Measurements from ENCODE around the gene CD48. TPM values are rescaled to one million over a fixed set of nuclear protein-coding genes. Genes with fewer than 3 reads are reported as not detected.

Gene CD48
- total RNA-seq, 1 experiment from 2014 or later, result not detected

DNA sequence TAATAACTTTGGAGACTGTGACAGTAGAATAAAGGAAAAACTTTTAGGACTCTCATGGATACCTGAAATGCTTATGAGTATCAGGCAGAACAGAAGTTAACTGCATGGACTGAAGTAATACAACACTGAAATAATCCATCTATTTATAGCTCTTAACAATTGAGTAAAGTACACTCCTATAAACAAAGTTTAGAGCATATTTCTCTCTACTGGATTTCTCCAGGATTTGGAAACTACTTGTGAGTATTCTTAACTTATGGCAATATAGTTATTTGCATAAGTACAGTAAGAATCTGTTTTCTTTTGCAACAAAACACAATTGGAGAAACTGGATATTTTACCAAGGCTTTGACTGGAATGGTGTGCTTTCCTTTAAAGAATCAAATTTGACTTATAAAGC is 9.9 kb upstream of the CD48 start:
- no peaks in the 10 kb centered on the region for H3K9me3 ChIP-seq (ENCODE audit: low read depth, low read length, poor library complexity, severe bottlenecking)
- no peak for TF ChIP-seq EZH2 (IDR thresholded peaks at IDR 0.05; ENCODE audit: borderline replicate concordance, low read depth, low read length, poor library complexity, severe bottlenecking)
- TF ChIP-seq CTCF (conservative IDR thresholded peaks at IDR 0.05; ENCODE audit: low read depth, low read length), result no peak
- intact Hi-C loops (cut with micrococcal nuclease; ENCODE audit: unreplicated experiment), result loop anchor here (10.0 kb wide), 1 partner anchor 373 kb away; the partner anchor contains the start of gene KLHDC9
- no peaks in the 10 kb centered on the region for H3K4me1 ChIP-seq (ENCODE audit: insufficient read depth, low read length, poor library complexity, severe bottlenecking)
- H3K27me3 ChIP-seq (replicated peaks; ENCODE audit: insufficient read depth, low read depth, low read length, poor library complexity), result no peaks in the 10 kb centered on the region
- ChIA-PET CTCF (no interaction called here), POLR2A (ENCODE audit: low non-redundant PET) (no interaction called here)
- BruUV-seq (replicated peaks), result no TSS peak
- no peak overlapping the region for H3K4me3 ChIP-seq (ENCODE audit: low read depth, low read length, poor library complexity, severe bottlenecking)
- no peak for DNase-seq (ENCODE audit: low spot score)
- H3K36me3 ChIP-seq (ENCODE audit: insufficient read depth, low read length, poor library complexity, severe bottlenecking), result no peaks in the 10 kb centered on the region
- no peak overlapping the region for H3K27ac ChIP-seq (ENCODE audit: low read depth, low read length, poor library complexity, severe bottlenecking)

DNA sequence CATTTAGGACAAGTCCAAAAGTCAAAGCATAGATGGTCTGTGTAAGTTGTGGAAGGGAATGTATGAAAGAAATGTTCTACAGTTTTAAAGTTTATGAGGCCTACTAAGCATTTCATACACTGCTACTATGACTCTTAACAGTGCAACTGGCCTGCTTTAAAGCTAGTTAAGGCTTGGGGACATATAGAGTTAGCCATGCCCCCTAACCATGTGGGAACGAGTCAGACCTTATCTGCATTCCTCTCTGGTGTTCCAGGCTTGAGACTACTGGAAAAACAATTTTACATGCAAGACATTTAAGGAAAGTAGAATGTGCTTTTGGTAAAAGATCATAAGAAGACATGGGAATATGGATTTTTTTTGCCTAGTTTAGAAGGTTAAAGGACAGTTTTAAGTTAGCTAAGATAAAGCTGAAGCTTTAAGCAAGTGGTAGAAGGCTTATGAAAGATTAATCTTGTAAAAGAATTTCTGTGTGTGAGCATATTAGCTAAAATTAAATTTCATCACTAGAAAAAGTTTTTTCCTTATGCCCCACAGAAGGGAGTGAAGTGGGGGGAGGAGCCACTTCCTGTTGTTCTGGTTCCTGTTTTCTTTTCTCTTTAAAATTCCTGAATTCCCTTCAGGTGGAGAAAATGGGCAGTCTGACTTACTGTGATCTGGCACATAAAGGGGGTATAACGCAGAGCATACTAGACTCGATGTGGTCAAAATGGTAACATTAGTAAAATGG is 8.9 kb upstream of the CD48 start:
- no peak for DNase-seq (ENCODE audit: low spot score)
- Histone ChIP-seq H3K4me1 (ENCODE audit: insufficient read depth, low read length, poor library complexity, severe bottlenecking) (no peaks in the 10 kb centered on the region), H3K9me3 (ENCODE audit: low read depth, low read length, poor library complexity, severe bottlenecking) (no peaks in the 10 kb centered on the region), H3K27me3 (replicated peaks; ENCODE audit: insufficient read depth, low read depth, low read length, poor library complexity) (no peaks in the 10 kb centered on the region), H3K36me3 (ENCODE audit: insufficient read depth, low read length, poor library complexity, severe bottlenecking) (no peaks in the 10 kb centered on the region), H3K4me3 (ENCODE audit: low read depth, low read length, poor library complexity, severe bottlenecking) (no peak overlapping the region), H3K27ac (ENCODE audit: low read depth, low read length, poor library complexity, severe bottlenecking) (no peak overlapping the region)
- no TSS peak for BruUV-seq (replicated peaks)
- ChIA-PET CTCF (no interaction called here), POLR2A (ENCODE audit: low non-redundant PET) (no interaction called here)
- intact Hi-C loops (cut with micrococcal nuclease; ENCODE audit: unreplicated experiment), result loop anchor here (10.0 kb wide), 1 partner anchor 374 kb away; the partner anchor contains the start of gene KLHDC9
- no peak for TF ChIP-seq CTCF (conservative IDR thresholded peaks at IDR 0.05; ENCODE audit: low read depth, low read length)
- no peak for TF ChIP-seq EZH2 (IDR thresholded peaks at IDR 0.05; ENCODE audit: borderline replicate concordance, low read depth, low read length, poor library complexity, severe bottlenecking)

GRCh38 chr1:160718210-160718609 is 6.6 kb upstream of the CD48 start:
- Histone ChIP-seq H3K4me3 (ENCODE audit: low read depth, low read length, poor library complexity, severe bottlenecking) (no peak overlapping the region), H3K27ac (ENCODE audit: low read depth, low read length, poor library complexity, severe bottlenecking) (no peak overlapping the region), H3K27me3 (replicated peaks; ENCODE audit: insufficient read depth, low read depth, low read length, poor library complexity) (peaks cover 2% of the 10 kb centered on the region), H3K36me3 (ENCODE audit: insufficient read depth, low read length, poor library complexity, severe bottlenecking) (no peaks in the 10 kb centered on the region), H3K4me1 (ENCODE audit: insufficient read depth, low read length, poor library complexity, severe bottlenecking) (no peaks in the 10 kb centered on the region), H3K9me3 (ENCODE audit: low read depth, low read length, poor library complexity, severe bottlenecking) (no peaks in the 10 kb centered on the region)
- ChIA-PET POLR2A (ENCODE audit: low non-redundant PET) (no interaction called here), CTCF (no interaction called here)
- TF ChIP-seq EZH2 (IDR thresholded peaks at IDR 0.05; ENCODE audit: borderline replicate concordance, low read depth, low read length, poor library complexity, severe bottlenecking) (no peak), CTCF (conservative IDR thresholded peaks at IDR 0.05; ENCODE audit: low read depth, low read length) (no peak)
- intact Hi-C loops (cut with micrococcal nuclease; ENCODE audit: unreplicated experiment), result no loop called here
- DNase-seq (ENCODE audit: low spot score), result no peak
- BruUV-seq (replicated peaks), result no TSS peak
